ENCODE data around the gene CDC7.

DNA sequence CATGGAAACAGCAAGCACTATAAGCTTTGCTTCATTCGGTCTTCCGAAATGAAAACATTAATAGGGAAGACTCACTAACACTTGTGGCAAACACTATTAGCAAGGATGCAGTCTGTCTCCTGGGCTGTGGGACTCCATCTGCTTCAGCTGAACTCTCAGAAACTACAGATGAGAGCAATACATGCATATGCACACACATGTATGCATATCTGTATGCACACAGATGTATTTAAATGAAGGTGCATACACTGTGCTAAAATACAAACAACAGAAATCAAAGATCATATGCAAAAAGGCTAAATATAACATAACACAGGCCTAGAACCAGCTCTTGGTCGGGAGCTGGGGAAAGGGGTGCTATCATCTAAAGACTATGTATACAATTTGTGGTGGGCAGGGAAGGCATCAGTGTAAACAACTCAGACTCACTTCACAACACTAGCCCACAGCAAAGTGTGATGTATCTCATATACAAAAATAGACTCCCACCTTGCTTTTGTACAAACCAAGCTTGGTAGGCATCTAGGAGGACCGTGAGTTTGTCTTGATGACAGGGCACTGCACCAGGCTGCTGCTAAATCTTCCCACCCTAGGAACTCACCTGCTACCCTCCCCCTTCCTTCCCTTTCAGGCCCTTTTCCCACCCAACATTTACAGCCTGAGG is 32.8 kb downstream of the CDC7 start:
- TF ChIP-seq ZNF274 (CRISPR knock-in tag; IDR thresholded peaks at IDR 0.05) (no peak), CTCF (CRISPR knock-in tag; IDR thresholded peaks at IDR 0.05) (no peak)

Data from HepG2 (cell line).